Measurements from ENCODE around the gene ANKMY2.

- TF ChIP-seq CTCF (conservative IDR thresholded peaks at IDR 0.05 in 1 of 2, IDR thresholded peaks at IDR 0.05 in 1 of 2; ENCODE audit: low read depth in 1 of 2, low read length in 2 of 2) (no peak), EZH2 (IDR thresholded peaks at IDR 0.05; ENCODE audit: low read length, missing control alignments) (no peak)
Measured at GRCh38 chr7:16558761-16559302, 86.7 kb downstream of the ANKMY2 start.
